AG08395 (cell line): Measurements from ENCODE around the gene COL4A2.

Experiments used
- DNase-seq: peaks from one replicate; pipeline ENCODE4 v3.0.0; 2012; ENCODE audit warnings: mixed read lengths, low spot score

The COL4A2 gene

GRCh38 chr13:110339975-110340550 lies 33.0 kb downstream of the COL4A2 start:
- DNase-seq, result no peak

GRCh38 chr13:110340812-110341444 lies 33.8 kb downstream of the COL4A2 start:
- peak; percentile 58 for DNase-seq

GRCh38 chr13:110341445-110342244 lies 34.6 kb downstream of the COL4A2 start:
- DNase-seq, result no peak

- no peak for DNase-seq
These were observed 35.4 kb downstream of the COL4A2 start for GRCh38 chr13:110342474-110342873.

- DNase-seq, result no peak
These were observed 36.3 kb downstream of the COL4A2 start for GRCh38 chr13:110343241-110343865.

GRCh38 chr13:110344320-110344719 lies 37.2 kb downstream of the COL4A2 start:
- DNase-seq, result no peak

GRCh38 chr13:110345266-110345665 lies 38.2 kb downstream of the COL4A2 start:
- no peak for DNase-seq

- DNase-seq, result no peak
These were observed 38.6 kb downstream of the COL4A2 start for GRCh38 chr13:110345701-110346100.

- DNase-seq, result no peak
These were observed 39.6 kb downstream of the COL4A2 start for GRCh38 chr13:110346661-110347067.

GRCh38 chr13:110347088-110347487 lies 40.0 kb downstream of the COL4A2 start:
- DNase-seq, result no peak

GRCh38 chr13:110347535-110348308 lies 40.6 kb downstream of the COL4A2 start:
- peak; percentile 89 for DNase-seq

- DNase-seq, result no peak
These were observed 41.4 kb downstream of the COL4A2 start for GRCh38 chr13:110348309-110349105.

GRCh38 chr13:110349239-110349638 lies 42.2 kb downstream of the COL4A2 start:
- DNase-seq, result no peak

GRCh38 chr13:110350049-110350448 lies 43.0 kb downstream of the COL4A2 start:
- DNase-seq, result no peak

GRCh38 chr13:110350509-110350908 lies 43.4 kb downstream of the COL4A2 start:
- DNase-seq, result no peak

- no peak for DNase-seq
These were observed 44.7 kb downstream of the COL4A2 start for GRCh38 chr13:110351636-110352420.

GRCh38 chr13:110352735-110353134 lies 45.7 kb downstream of the COL4A2 start:
- no peak for DNase-seq

GRCh38 chr13:110353339-110353977 lies 46.4 kb downstream of the COL4A2 start:
- DNase-seq, result no peak

GRCh38 chr13:110354123-110354627 lies 47.1 kb downstream of the COL4A2 start:
- DNase-seq, result no peak
